ENCODE data around the gene PTPRE.

Gene PTPRE

DNA sequence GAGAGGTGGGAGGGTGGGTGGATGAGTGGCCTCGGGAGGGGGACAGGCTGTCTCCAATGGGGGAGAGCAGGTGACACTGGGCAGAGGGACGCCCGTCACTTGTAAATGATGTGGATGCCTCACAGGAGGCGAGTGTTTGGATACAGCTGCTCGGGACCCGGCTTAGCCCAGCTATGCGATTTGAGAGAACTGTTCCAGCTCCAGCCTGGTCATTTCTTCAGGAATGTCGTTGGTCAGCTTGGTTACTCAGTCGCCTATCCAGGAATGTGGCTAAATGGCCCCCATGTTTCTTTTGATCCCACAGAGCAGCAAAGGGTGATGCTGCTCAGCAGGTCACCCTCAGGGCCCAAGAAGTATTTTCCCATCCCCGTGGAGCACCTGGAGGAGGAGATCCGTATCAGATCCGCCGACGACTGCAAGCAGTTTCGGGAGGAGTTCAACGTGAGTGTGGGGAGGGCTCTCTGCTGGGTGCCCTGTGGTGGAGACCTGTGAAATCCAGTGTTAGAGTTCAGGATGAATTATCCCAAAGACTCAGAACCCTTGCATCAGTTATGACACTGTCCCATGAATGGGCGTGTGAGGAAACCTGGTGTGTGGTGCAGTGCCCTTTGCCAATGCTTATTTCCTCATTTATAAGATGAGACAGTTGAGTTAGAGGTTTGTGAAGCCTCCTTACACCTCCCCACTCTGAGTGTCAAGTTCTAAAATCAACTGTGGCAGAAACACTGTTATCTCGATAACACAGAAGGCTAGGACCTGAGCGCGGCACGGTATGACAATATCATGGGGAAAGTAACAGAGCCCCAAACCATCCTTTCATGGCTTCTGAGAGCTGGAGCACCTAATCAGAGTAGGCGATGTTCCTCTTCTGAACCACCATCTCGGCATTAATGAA lies 142.6 kb downstream of the PTPRE start:
- no peak overlapping the region for H3K27ac ChIP-seq
- TF ChIP-seq, protein P1, sequence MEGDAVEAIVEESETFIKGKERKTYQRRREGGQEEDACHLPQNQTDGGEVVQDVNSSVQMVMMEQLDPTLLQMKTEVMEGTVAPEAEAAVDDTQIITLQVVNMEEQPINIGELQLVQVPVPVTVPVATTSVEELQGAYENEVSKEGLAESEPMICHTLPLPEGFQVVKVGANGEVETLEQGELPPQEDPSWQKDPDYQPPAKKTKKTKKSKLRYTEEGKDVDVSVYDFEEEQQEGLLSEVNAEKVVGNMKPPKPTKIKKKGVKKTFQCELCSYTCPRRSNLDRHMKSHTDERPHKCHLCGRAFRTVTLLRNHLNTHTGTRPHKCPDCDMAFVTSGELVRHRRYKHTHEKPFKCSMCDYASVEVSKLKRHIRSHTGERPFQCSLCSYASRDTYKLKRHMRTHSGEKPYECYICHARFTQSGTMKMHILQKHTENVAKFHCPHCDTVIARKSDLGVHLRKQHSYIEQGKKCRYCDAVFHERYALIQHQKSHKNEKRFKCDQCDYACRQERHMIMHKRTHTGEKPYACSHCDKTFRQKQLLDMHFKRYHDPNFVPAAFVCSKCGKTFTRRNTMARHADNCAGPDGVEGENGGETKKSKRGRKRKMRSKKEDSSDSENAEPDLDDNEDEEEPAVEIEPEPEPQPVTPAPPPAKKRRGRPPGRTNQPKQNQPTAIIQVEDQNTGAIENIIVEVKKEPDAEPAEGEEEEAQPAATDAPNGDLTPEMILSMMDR (conservative IDR thresholded peaks at IDR 0.05), result no peak
- no peak for TF ChIP-seq ZFX (IDR thresholded peaks at IDR 0.05)

DNA sequence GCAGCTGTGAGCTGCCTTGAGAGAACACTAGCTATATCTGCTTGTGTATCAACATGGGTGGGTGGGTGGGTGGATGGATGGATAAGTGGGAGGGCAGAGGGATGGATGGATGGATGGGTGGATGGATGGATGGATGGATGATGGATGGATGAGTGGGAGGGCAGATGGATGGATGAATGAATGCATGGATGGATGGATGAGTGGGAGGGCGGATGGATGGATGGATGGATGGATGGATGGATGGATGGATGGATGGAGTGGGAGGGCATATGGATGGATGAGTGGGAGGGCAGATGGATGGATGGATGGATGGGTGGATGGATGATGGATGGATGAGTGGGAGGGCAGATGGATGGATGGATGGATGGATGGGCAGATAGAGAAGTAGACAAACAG lies 143.2 kb downstream of the PTPRE start:
- no peak overlapping the region for H3K27ac ChIP-seq
- no peak for TF ChIP-seq ZFX (IDR thresholded peaks at IDR 0.05)
- TF ChIP-seq, protein P1 (conservative IDR thresholded peaks at IDR 0.05), result no peak

DNA sequence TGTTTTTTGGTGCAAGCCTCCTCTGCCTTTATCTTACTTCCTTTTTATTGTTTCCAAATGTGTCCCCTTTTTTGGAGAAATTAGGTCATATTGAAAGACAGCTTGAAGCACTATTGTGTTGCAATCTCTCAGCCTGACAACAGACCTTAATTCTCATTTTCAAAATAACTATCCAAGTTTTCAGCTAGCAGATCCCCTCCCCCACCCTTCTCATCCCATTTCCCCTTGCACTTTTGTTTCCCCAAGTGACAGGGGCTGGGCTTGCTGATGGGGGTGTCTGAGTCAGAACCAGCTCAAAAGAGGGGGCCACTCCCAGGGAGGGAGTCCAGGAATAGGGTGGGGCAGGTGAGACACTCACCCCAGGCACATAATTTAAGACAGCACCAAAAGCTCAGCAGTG lies 144.0 kb downstream of the PTPRE start:
- TF ChIP-seq, protein P1 (conservative IDR thresholded peaks at IDR 0.05), result no peak
- no peak for TF ChIP-seq ZFX (IDR thresholded peaks at IDR 0.05)
- no peak overlapping the region for H3K27ac ChIP-seq

DNA sequence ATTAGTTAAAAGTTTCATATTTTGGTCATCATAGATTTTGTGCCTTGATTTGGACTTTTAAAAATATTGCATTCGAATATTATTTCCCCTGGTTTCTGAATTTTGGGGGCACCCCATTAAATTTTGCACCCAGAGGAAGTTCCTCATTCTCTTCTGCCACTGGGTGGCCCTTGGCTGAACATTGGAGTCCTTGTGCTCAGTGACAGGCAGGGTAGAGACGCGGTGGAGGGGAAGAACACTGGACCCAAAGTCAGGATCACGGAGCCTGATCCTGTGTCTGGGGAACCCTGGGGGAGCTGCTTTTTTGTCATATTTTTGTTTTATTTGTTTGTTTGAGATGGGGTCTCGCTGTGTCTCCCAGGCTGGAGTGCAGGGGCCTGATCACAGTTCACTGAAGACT lies 144.6 kb downstream of the PTPRE start:
- no peak for TF ChIP-seq ZFX (IDR thresholded peaks at IDR 0.05)
- TF ChIP-seq, protein P1 (conservative IDR thresholded peaks at IDR 0.05), result no peak
- H3K27ac ChIP-seq, result no peak overlapping the region

DNA sequence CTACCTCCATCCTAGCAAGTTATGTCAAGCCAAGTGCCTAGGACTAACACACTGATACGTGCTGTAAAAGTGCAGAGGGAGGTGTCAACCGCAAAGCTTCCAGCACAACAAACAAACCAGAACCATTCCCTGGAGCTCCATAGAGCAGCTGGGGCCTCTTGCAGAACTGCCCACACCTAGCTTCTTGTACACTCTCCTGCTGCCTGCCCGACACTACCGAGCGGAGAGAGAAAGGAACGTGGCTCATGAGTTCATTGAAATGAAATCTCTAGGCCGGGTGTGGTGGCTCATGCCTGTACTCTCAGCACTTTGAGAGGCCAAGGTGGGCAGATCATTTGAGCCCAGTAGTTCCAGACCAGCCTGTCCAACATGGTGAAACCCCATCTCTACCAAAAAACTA lies 145.8 kb downstream of the PTPRE start:
- H3K27ac ChIP-seq, result no peak overlapping the region

DNA sequence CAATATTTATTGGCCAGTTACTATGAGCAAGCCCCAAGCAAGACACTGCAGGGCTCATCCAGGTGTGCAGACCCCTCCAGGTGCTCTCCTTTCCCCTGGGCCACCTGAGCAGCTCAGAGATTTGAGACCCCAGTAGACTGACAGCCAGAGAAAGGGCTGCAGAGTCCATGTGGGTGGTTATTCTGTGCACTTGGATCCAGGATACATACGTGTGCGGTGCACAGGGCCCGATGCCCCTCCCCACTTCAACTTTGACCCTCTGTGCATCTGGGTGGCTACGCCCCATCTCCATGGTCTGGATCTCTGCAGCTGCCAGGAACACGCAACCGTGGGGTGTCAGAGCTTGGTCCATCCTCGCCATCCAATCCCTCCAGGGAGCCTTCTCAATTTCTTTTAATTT lies 146.5 kb downstream of the PTPRE start:
- H3K27ac ChIP-seq, result no peak overlapping the region
- TF ChIP-seq, protein P1 (conservative IDR thresholded peaks at IDR 0.05), result no peak
- TF ChIP-seq ZFX (IDR thresholded peaks at IDR 0.05), result no peak

More for the DNA sequence above, 145.8 kb downstream of the PTPRE start:
- no peak for TF ChIP-seq ZFX (IDR thresholded peaks at IDR 0.05)
- TF ChIP-seq, protein P1 (conservative IDR thresholded peaks at IDR 0.05), result no peak

DNA sequence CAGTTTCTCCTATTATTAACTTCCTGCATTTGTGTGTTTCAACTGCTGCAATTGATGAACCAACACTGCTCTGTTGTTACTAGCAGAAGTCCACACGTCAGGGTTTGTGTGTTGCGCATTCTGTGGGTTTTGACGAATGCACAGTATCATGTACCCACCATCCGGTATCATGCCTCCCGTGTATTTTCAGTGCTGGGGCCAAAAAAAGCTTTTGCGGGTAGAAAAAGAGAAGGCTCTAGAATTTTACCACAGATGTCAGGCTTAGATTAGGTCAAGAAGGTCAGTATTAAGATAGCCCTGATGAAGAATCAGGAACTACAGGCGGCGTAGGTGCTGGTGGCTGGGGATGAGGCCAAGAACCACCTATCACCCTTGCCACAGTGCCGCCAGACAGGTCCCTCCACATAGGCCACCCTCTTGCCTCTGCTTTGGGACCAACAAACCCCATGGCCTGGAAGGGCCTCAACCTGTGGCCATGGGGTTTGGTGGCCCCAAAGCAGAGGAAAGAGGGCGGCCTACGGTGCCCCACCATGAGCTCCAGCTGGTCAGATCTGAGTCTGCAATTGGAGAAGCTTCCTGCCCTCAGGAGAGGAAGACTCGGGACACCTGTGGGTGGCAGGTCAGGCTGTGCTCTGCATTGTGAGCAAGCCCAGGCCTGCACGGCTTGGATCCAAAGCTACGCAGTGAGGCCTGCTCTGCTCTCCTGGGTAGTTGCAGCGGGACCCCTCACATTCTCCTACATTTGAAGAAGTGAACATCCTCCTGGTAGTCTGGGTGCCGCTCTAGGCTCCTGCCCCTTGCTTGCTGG lies 147.5 kb downstream of the PTPRE start:
- H3K27ac ChIP-seq, result no peak overlapping the region
- TF ChIP-seq, protein P1 (conservative IDR thresholded peaks at IDR 0.05), result no peak
- TF ChIP-seq ZFX (IDR thresholded peaks at IDR 0.05), result no peak

All from C4-2B (cell line).